Measurements from ENCODE around the gene UBE2S.

DNA sequence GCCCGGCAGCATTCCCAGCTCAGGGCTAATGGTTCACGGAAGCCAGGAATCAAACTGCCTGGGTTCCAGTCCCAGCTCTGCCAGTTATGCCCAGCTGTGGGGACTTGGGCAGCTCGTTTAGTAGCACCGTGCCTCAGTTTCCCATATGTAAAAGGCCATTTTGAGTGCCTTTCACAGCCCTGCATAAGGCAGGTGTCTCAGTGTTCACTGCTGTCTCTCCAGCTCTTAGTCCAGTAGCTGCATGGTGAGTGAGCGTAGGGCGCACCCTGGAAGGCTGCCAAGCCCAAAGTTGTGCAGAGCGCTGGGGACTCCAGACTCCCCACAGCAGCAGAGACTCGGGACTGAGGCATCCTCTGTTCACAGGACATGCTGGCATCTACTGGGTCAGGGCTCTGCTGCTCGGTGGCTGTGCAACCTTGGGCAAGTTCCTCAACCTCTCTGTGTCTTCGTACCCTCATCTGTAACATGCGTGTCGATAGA, 16.4 kb downstream of the UBE2S start:
- TF ChIP-seq, protein P1, sequence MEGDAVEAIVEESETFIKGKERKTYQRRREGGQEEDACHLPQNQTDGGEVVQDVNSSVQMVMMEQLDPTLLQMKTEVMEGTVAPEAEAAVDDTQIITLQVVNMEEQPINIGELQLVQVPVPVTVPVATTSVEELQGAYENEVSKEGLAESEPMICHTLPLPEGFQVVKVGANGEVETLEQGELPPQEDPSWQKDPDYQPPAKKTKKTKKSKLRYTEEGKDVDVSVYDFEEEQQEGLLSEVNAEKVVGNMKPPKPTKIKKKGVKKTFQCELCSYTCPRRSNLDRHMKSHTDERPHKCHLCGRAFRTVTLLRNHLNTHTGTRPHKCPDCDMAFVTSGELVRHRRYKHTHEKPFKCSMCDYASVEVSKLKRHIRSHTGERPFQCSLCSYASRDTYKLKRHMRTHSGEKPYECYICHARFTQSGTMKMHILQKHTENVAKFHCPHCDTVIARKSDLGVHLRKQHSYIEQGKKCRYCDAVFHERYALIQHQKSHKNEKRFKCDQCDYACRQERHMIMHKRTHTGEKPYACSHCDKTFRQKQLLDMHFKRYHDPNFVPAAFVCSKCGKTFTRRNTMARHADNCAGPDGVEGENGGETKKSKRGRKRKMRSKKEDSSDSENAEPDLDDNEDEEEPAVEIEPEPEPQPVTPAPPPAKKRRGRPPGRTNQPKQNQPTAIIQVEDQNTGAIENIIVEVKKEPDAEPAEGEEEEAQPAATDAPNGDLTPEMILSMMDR (IDR thresholded peaks at IDR 0.05) = no peak
- TF ChIP-seq POLR2A (IDR thresholded peaks at IDR 0.05) (no peak), POLR2AphosphoS5 (IDR thresholded peaks at IDR 0.05) (no peak)
